ENCODE results near the gene BYSL. TPM values are rescaled to one million over a fixed set of nuclear protein-coding genes. Genes with fewer than 3 reads are reported as not detected.

BYSL gene
- 10 to 100 TPM; 46.6 to 51.0 TPM for total RNA-seq

- ChIA-PET CTCF (interaction anchor here (0.6 to 7.0 kb wide), 39 partner anchors 8 to 302 kb away, joined by 3 to 156 read pairs (median 4); partner anchors contain the start of genes CCND3, FRS3, MRPS10 and TAF8), POLR2A (interaction anchor here (0.6 to 2.9 kb wide), 19 partner anchors 10 to 135 kb away, joined by 3 to 18 read pairs (median 6); partner anchors contain the start of genes CCND3, TAF8, TOMM6 and USP49)
- peaks cover 18% of the 10 kb centered on the region for H3K36me3 Mint-ChIP-seq
- H3K9me3 Mint-ChIP-seq, result no peaks in the 10 kb centered on the region
- peak within 1 kb of the TSS; percentile 93 for H3K4me3 Mint-ChIP-seq
- peak within 1 kb of the TSS; percentile 96 for H3K27ac Mint-ChIP-seq
- intact Hi-C loops (cut with micrococcal nuclease), result loop anchor here (1.0 to 5.0 kb wide), 9 partner anchors 20 to 642 kb away; partner anchors contain the start of genes CCND3, MRPS10, TFEB and TOMM6
- H3K27me3 Mint-ChIP-seq, result no peaks in the 10 kb centered on the region
- peak; percentile 96 for DNase-seq
- H3K4me1 Mint-ChIP-seq (ENCODE audit: low read depth), result peaks cover 49% of the 10 kb centered on the region
These were observed at the start of gene BYSL, which contains the start of gene MED20 for GRCh38 chr6:41920921-41921711. TSS of gene BYSL (plus strand) at chr6:41921499. CDS start at chr6:41921563, 64 bp downstream. TSS of gene MED20 (minus strand) at chr6:41921139. CDS start at chr6:41921018, 121 bp downstream.

- intact Hi-C loops (cut with micrococcal nuclease), result no loop called here
- POLR2A ChIA-PET, result no interaction called here
These were observed 49.6 kb upstream of the BYSL start for GRCh38 chr6:41871691-41872090.

GRCh38 chr6:41872147-41872546 is 49.2 kb upstream of the BYSL start:
- Mint-ChIP-seq H3K27me3 (no peaks in the 10 kb centered on the region), H3K4me1 (ENCODE audit: low read depth) (no peaks in the 10 kb centered on the region), H3K4me3 (no peak overlapping the region), H3K27ac (no peak overlapping the region), H3K36me3 (peaks cover 2% of the 10 kb centered on the region), H3K9me3 (no peaks in the 10 kb centered on the region)
- ChIA-PET CTCF (no interaction called here), POLR2A (no interaction called here)
- intact Hi-C loops (cut with micrococcal nuclease), result no loop called here
- no peak for DNase-seq

More at GRCh38 chr6:41871691-41872090, 49.6 kb upstream of the BYSL start:
- peaks cover 2% of the 10 kb centered on the region for H3K36me3 Mint-ChIP-seq
- no peak for DNase-seq
- H3K9me3 Mint-ChIP-seq, result no peaks in the 10 kb centered on the region
- no peaks in the 10 kb centered on the region for H3K4me1 Mint-ChIP-seq (ENCODE audit: low read depth)
- CTCF ChIA-PET, result no interaction called here
- no peak overlapping the region for H3K4me3 Mint-ChIP-seq
- no peak overlapping the region for H3K27ac Mint-ChIP-seq
- H3K27me3 Mint-ChIP-seq, result no peaks in the 10 kb centered on the region

GRCh38 chr6:41874741-41875140 is 46.6 kb upstream of the BYSL start:
- H3K27ac Mint-ChIP-seq, result no peak overlapping the region
- intact Hi-C loops (cut with micrococcal nuclease), result no loop called here
- POLR2A ChIA-PET, result interaction anchor here (1.3 kb wide), 1 partner anchor 12 kb away, joined by 3 read pairs; no protein-coding TSS in a partner anchor

GRCh38 chr6:41877051-41877680 is 44.1 kb upstream of the BYSL start:
- no peaks in the 10 kb centered on the region for H3K9me3 Mint-ChIP-seq
- DNase-seq, result no peak
- no peaks in the 10 kb centered on the region for H3K36me3 Mint-ChIP-seq
- no peaks in the 10 kb centered on the region for H3K27me3 Mint-ChIP-seq
- H3K27ac Mint-ChIP-seq, result no peak overlapping the region
- no peak overlapping the region for H3K4me3 Mint-ChIP-seq
- no peaks in the 10 kb centered on the region for H3K4me1 Mint-ChIP-seq (ENCODE audit: low read depth)
- POLR2A ChIA-PET, result no interaction called here
- intact Hi-C loops (cut with micrococcal nuclease), result no loop called here
- CTCF ChIA-PET, result interaction anchor here (1.1 kb wide), 1 partner anchor 44 kb away, joined by 3 read pairs; the partner anchor contains the start of genes BYSL and MED20

More at GRCh38 chr6:41874741-41875140, 46.6 kb upstream of the BYSL start:
- H3K4me1 Mint-ChIP-seq (ENCODE audit: low read depth), result no peaks in the 10 kb centered on the region
- no peaks in the 10 kb centered on the region for H3K9me3 Mint-ChIP-seq
- CTCF ChIA-PET, result interaction anchor here (1.0 to 1.1 kb wide), 2 partner anchors 28 to 46 kb away, joined by 3 read pairs; partner anchors contain the start of genes BYSL and MED20
- no peak for DNase-seq
- no peak overlapping the region for H3K4me3 Mint-ChIP-seq
- no peaks in the 10 kb centered on the region for H3K27me3 Mint-ChIP-seq
- no peaks in the 10 kb centered on the region for H3K36me3 Mint-ChIP-seq

GRCh38 chr6:41878246-41878645 is 43.1 kb upstream of the BYSL start:
- intact Hi-C loops (cut with micrococcal nuclease), result no loop called here
- Mint-ChIP-seq H3K27me3 (no peaks in the 10 kb centered on the region), H3K36me3 (no peaks in the 10 kb centered on the region), H3K4me1 (ENCODE audit: low read depth) (no peaks in the 10 kb centered on the region), H3K27ac (no peak overlapping the region), H3K4me3 (no peak overlapping the region), H3K9me3 (no peaks in the 10 kb centered on the region)
- ChIA-PET POLR2A (no interaction called here), CTCF (interaction anchor here (1.1 kb wide), 1 partner anchor 43 kb away, joined by 3 read pairs; the partner anchor contains the start of genes BYSL and MED20)
- no peak for DNase-seq

- H3K36me3 Mint-ChIP-seq, result no peaks in the 10 kb centered on the region
- no peaks in the 10 kb centered on the region for H3K4me1 Mint-ChIP-seq (ENCODE audit: low read depth)
- H3K9me3 Mint-ChIP-seq, result no peaks in the 10 kb centered on the region
- H3K27me3 Mint-ChIP-seq, result no peaks in the 10 kb centered on the region
- ChIA-PET CTCF (no interaction called here), POLR2A (no interaction called here)
- H3K27ac Mint-ChIP-seq, result no peak overlapping the region
- H3K4me3 Mint-ChIP-seq, result no peak overlapping the region
- no peak for DNase-seq
- intact Hi-C loops (cut with micrococcal nuclease), result no loop called here
These were observed 42.3 kb upstream of the BYSL start for GRCh38 chr6:41878961-41879405.

- intact Hi-C loops (cut with micrococcal nuclease), result no loop called here
- Mint-ChIP-seq H3K27ac (no peak overlapping the region), H3K4me1 (ENCODE audit: low read depth) (no peaks in the 10 kb centered on the region), H3K9me3 (no peaks in the 10 kb centered on the region), H3K4me3 (no peak overlapping the region), H3K36me3 (no peaks in the 10 kb centered on the region), H3K27me3 (no peaks in the 10 kb centered on the region)
- no peak for DNase-seq
- ChIA-PET POLR2A (no interaction called here), CTCF (no interaction called here)
These were observed 39.8 kb upstream of the BYSL start for GRCh38 chr6:41881506-41881905.

GRCh38 chr6:41884957-41885356 is 36.3 kb upstream of the BYSL start:
- Mint-ChIP-seq H3K4me1 (ENCODE audit: low read depth) (no peaks in the 10 kb centered on the region), H3K27ac (no peak overlapping the region), H3K27me3 (no peaks in the 10 kb centered on the region), H3K4me3 (no peak overlapping the region), H3K9me3 (no peaks in the 10 kb centered on the region), H3K36me3 (no peaks in the 10 kb centered on the region)
- ChIA-PET CTCF (no interaction called here), POLR2A (no interaction called here)
- no peak for DNase-seq
- intact Hi-C loops (cut with micrococcal nuclease), result no loop called here

- H3K36me3 Mint-ChIP-seq, result no peaks in the 10 kb centered on the region
- intact Hi-C loops (cut with micrococcal nuclease), result no loop called here
- H3K9me3 Mint-ChIP-seq, result no peaks in the 10 kb centered on the region
- H3K4me1 Mint-ChIP-seq (ENCODE audit: low read depth), result no peaks in the 10 kb centered on the region
- POLR2A ChIA-PET, result interaction anchor here (0.6 kb wide), 1 partner anchor 22 kb away, joined by 7 read pairs; no protein-coding TSS in a partner anchor
- no peak overlapping the region for H3K4me3 Mint-ChIP-seq
- CTCF ChIA-PET, result no interaction called here
- no peak for DNase-seq
- no peaks in the 10 kb centered on the region for H3K27me3 Mint-ChIP-seq
- no peak overlapping the region for H3K27ac Mint-ChIP-seq
These were observed 35.4 kb upstream of the BYSL start for GRCh38 chr6:41885930-41886329.

GRCh38 chr6:41887331-41887751 is 34.0 kb upstream of the BYSL start:
- no peak for DNase-seq
- no peak overlapping the region for H3K4me3 Mint-ChIP-seq
- no peaks in the 10 kb centered on the region for H3K36me3 Mint-ChIP-seq
- no peak overlapping the region for H3K27ac Mint-ChIP-seq
- no peaks in the 10 kb centered on the region for H3K4me1 Mint-ChIP-seq (ENCODE audit: low read depth)
- intact Hi-C loops (cut with micrococcal nuclease), result no loop called here
- ChIA-PET POLR2A (interaction anchor here (1.5 kb wide), 1 partner anchor 12 kb away, joined by 3 read pairs; no protein-coding TSS in a partner anchor), CTCF (interaction anchor here (0.8 kb wide), 1 partner anchor 34 kb away, joined by 3 read pairs; the partner anchor contains the start of genes BYSL and MED20)
- H3K9me3 Mint-ChIP-seq, result no peaks in the 10 kb centered on the region
- H3K27me3 Mint-ChIP-seq, result no peaks in the 10 kb centered on the region
